Measurements from ENCODE around the gene SIPA1L3. TPM values are rescaled to one million over a fixed set of nuclear protein-coding genes. Genes with fewer than 3 reads are reported as not detected.

SIPA1L3 gene
- total and polyA plus RNA-seq, 12 donors, result 2.2 to 24.1 (median 11.8) TPM

GRCh38 chr19:37983153-37983552 is 76.1 kb downstream of the SIPA1L3 start:
- H3K4me3 ChIP-seq, result no peak overlapping the region
- no peaks in the 10 kb centered on the region for H3K36me3 ChIP-seq (replicated peaks in 1 of 2)
- TF ChIP-seq CTCF (IDR thresholded peaks at IDR 0.05) (no peak), POLR2A (IDR thresholded peaks at IDR 0.05) (no peak)
- DNase-seq, result no peak
- H3K9me3 ChIP-seq (replicated peaks in 1 of 3), result no peaks in the 10 kb centered on the region
- H3K27ac ChIP-seq, result no peak overlapping the region
- no peaks in the 10 kb centered on the region for H3K27me3 ChIP-seq
- intact Hi-C loops (cut with DNase I), result no loop called here
- 86 to 90% (median 86%) methylated on average over 10 of the region's 10 CpGs for WGBS, 4 donors
- H3K4me1 ChIP-seq (replicated peaks in 1 of 2), result no peaks in the 10 kb centered on the region

GRCh38 chr19:37983916-37984315 is 76.9 kb downstream of the SIPA1L3 start:
- intact Hi-C loops (cut with DNase I), result no loop called here
- TF ChIP-seq CTCF (IDR thresholded peaks at IDR 0.05) (no peak), POLR2A (IDR thresholded peaks at IDR 0.05) (no peak)
- Histone ChIP-seq H3K9me3 (replicated peaks in 1 of 3) (no peaks in the 10 kb centered on the region), H3K27me3 (no peaks in the 10 kb centered on the region), H3K4me3 (no peak overlapping the region), H3K36me3 (replicated peaks in 1 of 2) (no peaks in the 10 kb centered on the region), H3K4me1 (replicated peaks in 1 of 2) (no peaks in the 10 kb centered on the region), H3K27ac (no peak overlapping the region)
- no peak for DNase-seq
- 78 to 95% (median 92%) methylated on average over 9 to 10 of the region's 10 CpGs for whole genome bisulfite sequencing, 4 donors

GRCh38 chr19:37986048-37986750 is 79.2 kb downstream of the SIPA1L3 start:
- DNase-seq, result no peak
- Histone ChIP-seq H3K4me3 (no peak overlapping the region), H3K27ac (no peak overlapping the region), H3K9me3 (replicated peaks in 1 of 3) (no peaks in the 10 kb centered on the region), H3K27me3 (no peaks in the 10 kb centered on the region), H3K36me3 (replicated peaks in 1 of 2) (no peaks in the 10 kb centered on the region), H3K4me1 (replicated peaks in 1 of 2) (no peaks in the 10 kb centered on the region)
- intact Hi-C loops (cut with DNase I), result no loop called here
- 56 to 69% (median 64%) methylated on average over 10 of the region's 10 CpGs for WGBS, 4 donors
- TF ChIP-seq POLR2A (IDR thresholded peaks at IDR 0.05) (no peak), CTCF (IDR thresholded peaks at IDR 0.05) (no peak)

- 83 to 92% (median 85%) methylated on average over 8 to 12 of the region's 12 CpGs for WGBS, 4 donors
Measured at GRCh38 chr19:37987356-37988332, 80.6 kb downstream of the SIPA1L3 start.

More at GRCh38 chr19:37987356-37988332, 80.6 kb downstream of the SIPA1L3 start:
- Histone ChIP-seq H3K27me3 (no peaks in the 10 kb centered on the region), H3K4me1 (replicated peaks in 1 of 2) (no peaks in the 10 kb centered on the region), H3K36me3 (replicated peaks in 1 of 2) (no peaks in the 10 kb centered on the region), H3K9me3 (replicated peaks in 1 of 3) (no peaks in the 10 kb centered on the region), H3K27ac (no peak overlapping the region), H3K4me3 (no peak overlapping the region)
- intact Hi-C loops (cut with DNase I), result no loop called here
- TF ChIP-seq CTCF (IDR thresholded peaks at IDR 0.05) (no peak), POLR2A (IDR thresholded peaks at IDR 0.05) (no peak)
- DNase-seq, result no peak

All from adrenal gland (tissue), 12 donors.